GM23248 (cell line): ENCODE results near the gene MORN1. TPM values are rescaled to one million over a fixed set of nuclear protein-coding genes. Genes with fewer than 3 reads are reported as not detected.

Experiments used
- DNase-seq: peaks from one replicate; pipeline ENCODE4 v3.0.0-alpha.2; 2015
- H2AFZ ChIP-seq: fragments of 200-600 bp; sonication (generic); 2 replicates; pipeline ENCODE4 v1.6.1; 2016; ENCODE audit warnings: antibody characterized with exemption
- H3F3A ChIP-seq: fragments of 200-600 bp; sonication (generic); 2 replicates; pipeline ENCODE4 v1.6.1; 2016; ENCODE audit warnings: mild to moderate bottlenecking, antibody characterized with exemption, mixed run types; ENCODE audit not compliant: insufficient read depth
- H3K27ac ChIP-seq: fragments of 200-600 bp; sonication (generic); 2 replicates; pipeline ENCODE4 v1.5.1; 2016; ENCODE audit warnings: mild to moderate bottlenecking
- H3K27me3 ChIP-seq: fragments of 200-600 bp; sonication (generic); replicated peaks from 2 replicates; pipeline ENCODE4 v1.6.1; 2016; ENCODE audit warnings: mild to moderate bottlenecking; ENCODE audit not compliant: insufficient read depth
- H3K36me3 ChIP-seq: fragments of 200-600 bp; sonication (generic); 2 replicates; pipeline ENCODE4 v1.6.1; 2016; ENCODE audit warnings: low read depth, mild to moderate bottlenecking
- H3K4me1 ChIP-seq: fragments of 200-600 bp; sonication (generic); 2 replicates; pipeline ENCODE4 v1.6.1; 2016; ENCODE audit warnings: mild to moderate bottlenecking; ENCODE audit not compliant: insufficient read depth
- H3K4me2 ChIP-seq: fragments of 200-600 bp; sonication (generic); one replicate; pipeline ENCODE4 v1.6.1; 2016; ENCODE audit warnings: mild to moderate bottlenecking; ENCODE audit not compliant: unreplicated experiment
- H3K4me3 ChIP-seq: fragments of 200-600 bp; sonication (generic); 2 replicates; pipeline ENCODE4 v1.5.1; 2016; ENCODE audit warnings: mild to moderate bottlenecking
- H3K79me2 ChIP-seq: fragments of 200-600 bp; sonication (generic); 2 replicates; pipeline ENCODE4 v1.6.1; 2016; ENCODE audit warnings: mild to moderate bottlenecking; ENCODE audit not compliant: insufficient read depth
- H3K9ac ChIP-seq: fragments of 200-600 bp; sonication (generic); 2 replicates; pipeline ENCODE4 v1.6.1; 2016; ENCODE audit warnings: mild to moderate bottlenecking
- H3K9me2 ChIP-seq: fragments of 200-600 bp; sonication (generic); 2 replicates; pipeline ENCODE4 v1.6.1; 2016; ENCODE audit warnings: mixed run types, mild to moderate bottlenecking, moderate library complexity; ENCODE audit not compliant: insufficient read depth
- H3K9me3 ChIP-seq: fragments of 200-600 bp; sonication (generic); one replicate; pipeline ENCODE4 v1.6.1; 2017; ENCODE audit warnings: low read depth
- H4K20me1 ChIP-seq: fragments of 200-600 bp; sonication (generic); 2 replicates; pipeline ENCODE4 v1.6.0; 2016; ENCODE audit not compliant: insufficient read depth
- EZH2 ChIP-seq: fragments of 200-600 bp; sonication (generic); IDR thresholded peaks from 2 replicates; pipeline ENCODE4 v1.6.1; 2018; ENCODE audit warnings: antibody characterized with exemption, mild to moderate bottlenecking; ENCODE audit not compliant: insufficient read depth, poor library complexity, severe bottlenecking
- EZH2phosphoT487 ChIP-seq: fragments of 200-600 bp; sonication (generic); IDR thresholded peaks from 2 replicates; pipeline ENCODE4 v1.6.1; 2018; ENCODE audit warnings: antibody characterized with exemption, moderate library complexity, mild to moderate bottlenecking, low read depth; ENCODE audit not compliant: insufficient read depth
- WGBS, 2 experiments: methylation state at CpG; one replicate each; pipeline ENCODE4 v1.1.6; 2015 to 2017; ENCODE audit warnings: low lambda C conversion rate in 2 of 2, low coverage in 1 of 2; ENCODE audit errors: missing lambda C conversion rate in 2 of 2; 5-methylcytosine and 5-hydroxymethylcytosine counted together
- in situ Hi-C: fragments of 300-500 bp; cut with MboI; formaldehyde crosslinking; loops from 2 replicates; pipeline ENCODE4 v1.15.0; 2020
- polyA plus RNA-seq: library from polyadenylated mRNA; unstranded; fragments of >200 nt; fragmentation: Nextera tagmentation; extraction: Ambion mirVana; gene quantifications from 2 replicates; pipeline ENCODE4 v1.2.1, GENCODE V29; 2016
- total RNA-seq: library from RNA; depleted of rRNA; stranded (reverse); fragments of >200 nt; shearing (Covaris generic); gene quantifications from 2 replicates; pipeline ENCODE4 v1.2.3, GENCODE V29; 2014

The MORN1 gene
- total and polyA plus RNA-seq, 2 experiments from 2014 or later: 7.2 to 8.8 TPM

GRCh38 chr1:2344121-2344681, 47.2 kb downstream of the MORN1 start:
- DNase-seq: no peak
- no peaks in the 10 kb centered on the region for H3K36me3 ChIP-seq
- no peaks in the 10 kb centered on the region for H3K79me2 ChIP-seq
- H3K9ac ChIP-seq: no peak overlapping the region
- no peaks in the 10 kb centered on the region for H3K9me3 ChIP-seq
- no peak overlapping the region for H3K27ac ChIP-seq
- TF ChIP-seq EZH2phosphoT487: no peak
- no peak for TF ChIP-seq EZH2
- no peaks in the 10 kb centered on the region for H3K4me1 ChIP-seq
- in situ Hi-C loops: no loop called here
- H3K27me3 ChIP-seq: no peaks in the 10 kb centered on the region
- no peaks in the 10 kb centered on the region for H3K9me2 ChIP-seq
- H3K4me3 ChIP-seq: no peak overlapping the region
- H3F3A ChIP-seq: no peaks in the 10 kb centered on the region
- H4K20me1 ChIP-seq: no peaks in the 10 kb centered on the region
- no peak overlapping the region for H3K4me2 ChIP-seq
- WGBS, 2 experiments: 87 to 92% methylated on average over 17 to 18 of the region's 24 CpGs
- no peak overlapping the region for H2AFZ ChIP-seq

- in situ Hi-C loops: no loop called here
- Histone ChIP-seq H2AFZ (no peak overlapping the region), H3K27ac (no peak overlapping the region), H3K4me3 (no peak overlapping the region), H3K4me1 (no peaks in the 10 kb centered on the region), H3K36me3 (no peaks in the 10 kb centered on the region), H3F3A (no peaks in the 10 kb centered on the region), H3K9me2 (no peaks in the 10 kb centered on the region), H3K4me2 (no peak overlapping the region), H3K9me3 (no peaks in the 10 kb centered on the region), H3K9ac (no peak overlapping the region), H3K27me3 (no peaks in the 10 kb centered on the region), H3K79me2 (no peaks in the 10 kb centered on the region), H4K20me1 (no peaks in the 10 kb centered on the region)
- no peak for DNase-seq
- WGBS, 2 experiments: 63 to 64% methylated on average over 36 to 39 of the region's 39 CpGs
- TF ChIP-seq EZH2phosphoT487 (no peak), EZH2 (no peak)
These were observed 48.1 kb downstream of the MORN1 start for GRCh38 chr1:2343023-2343935.

- 81 to 92% methylated on average over 19 to 21 of the region's 21 CpGs for WGBS, 2 experiments
- Histone ChIP-seq H3K79me2 (no peaks in the 10 kb centered on the region), H3K4me1 (no peaks in the 10 kb centered on the region), H3K4me2 (no peak overlapping the region), H3K36me3 (no peaks in the 10 kb centered on the region), H3K27me3 (no peaks in the 10 kb centered on the region), H3K4me3 (no peak overlapping the region), H3F3A (no peaks in the 10 kb centered on the region), H2AFZ (no peak overlapping the region), H3K27ac (no peak overlapping the region), H3K9me3 (no peaks in the 10 kb centered on the region), H4K20me1 (no peaks in the 10 kb centered on the region), H3K9ac (no peak overlapping the region), H3K9me2 (no peaks in the 10 kb centered on the region)
- no peak for DNase-seq
- no peak for TF ChIP-seq EZH2
- in situ Hi-C loops: no loop called here
These were observed 48.9 kb downstream of the MORN1 start for GRCh38 chr1:2342384-2343022.

- H4K20me1 ChIP-seq: no peaks in the 10 kb centered on the region
- H3K4me2 ChIP-seq: no peak overlapping the region
- H3K9me2 ChIP-seq: no peaks in the 10 kb centered on the region
- H3K79me2 ChIP-seq: no peaks in the 10 kb centered on the region
- no peaks in the 10 kb centered on the region for H3K9me3 ChIP-seq
- in situ Hi-C loops: no loop called here
- H3K4me3 ChIP-seq: no peak overlapping the region
- TF ChIP-seq EZH2: no peak
- TF ChIP-seq EZH2phosphoT487: no peak
- no peaks in the 10 kb centered on the region for H3K36me3 ChIP-seq
- H3K27me3 ChIP-seq: no peaks in the 10 kb centered on the region
- 91% methylated on average over 29 of the region's 29 CpGs for WGBS, 2 experiments
- H3K9ac ChIP-seq: no peak overlapping the region
- H3K4me1 ChIP-seq: no peaks in the 10 kb centered on the region
- DNase-seq: no peak
- H2AFZ ChIP-seq: no peak overlapping the region
- H3K27ac ChIP-seq: no peak overlapping the region
- no peaks in the 10 kb centered on the region for H3F3A ChIP-seq
These were observed 49.5 kb downstream of the MORN1 start for GRCh38 chr1:2341706-2342383.
